HG02678 (cell line): Measurements from ENCODE around the gene RHOBTB3.

ENCODE experiments used
- ATAC-seq: cut with Tn5 transposase; IDR thresholded peaks from one replicate; pipeline ENCODE4 v1.9.1; 2021; ENCODE audit warnings: mild to moderate bottlenecking, moderate library complexity; ENCODE audit not compliant: unreplicated experiment

RHOBTB3 gene

DNA sequence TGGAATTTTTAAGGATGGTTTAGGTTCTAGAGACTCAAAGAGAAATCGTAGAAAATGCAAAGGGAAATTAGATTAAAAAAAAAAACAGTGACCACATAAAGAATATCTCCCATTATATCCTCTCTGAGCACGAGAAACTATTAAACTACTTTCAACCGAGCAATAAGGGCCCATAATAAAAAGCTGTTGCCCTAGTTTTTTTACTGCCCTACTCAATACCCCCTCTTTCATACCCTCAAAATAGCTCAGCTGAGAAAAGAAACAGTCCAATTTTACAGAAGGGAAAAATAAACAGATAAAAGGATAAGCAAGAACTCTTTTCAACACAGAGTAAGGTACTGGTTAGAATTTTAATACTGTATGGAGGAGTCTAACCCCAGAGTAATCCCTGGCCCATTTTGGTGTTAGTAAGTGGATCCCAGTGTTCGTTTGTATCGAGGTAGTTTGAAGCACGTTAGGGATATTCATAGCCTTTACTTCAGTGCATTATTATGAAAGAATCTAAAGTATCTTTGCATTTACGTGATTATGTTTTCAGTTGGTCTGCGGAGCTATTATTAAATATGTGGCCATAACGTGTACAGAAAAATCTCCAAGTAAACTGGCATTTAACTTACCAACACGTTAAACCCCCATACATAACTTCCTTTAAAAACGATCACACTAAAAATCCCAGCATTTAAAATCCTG lies 980 bp upstream of the RHOBTB3 start:
- no peak for ATAC-seq

DNA sequence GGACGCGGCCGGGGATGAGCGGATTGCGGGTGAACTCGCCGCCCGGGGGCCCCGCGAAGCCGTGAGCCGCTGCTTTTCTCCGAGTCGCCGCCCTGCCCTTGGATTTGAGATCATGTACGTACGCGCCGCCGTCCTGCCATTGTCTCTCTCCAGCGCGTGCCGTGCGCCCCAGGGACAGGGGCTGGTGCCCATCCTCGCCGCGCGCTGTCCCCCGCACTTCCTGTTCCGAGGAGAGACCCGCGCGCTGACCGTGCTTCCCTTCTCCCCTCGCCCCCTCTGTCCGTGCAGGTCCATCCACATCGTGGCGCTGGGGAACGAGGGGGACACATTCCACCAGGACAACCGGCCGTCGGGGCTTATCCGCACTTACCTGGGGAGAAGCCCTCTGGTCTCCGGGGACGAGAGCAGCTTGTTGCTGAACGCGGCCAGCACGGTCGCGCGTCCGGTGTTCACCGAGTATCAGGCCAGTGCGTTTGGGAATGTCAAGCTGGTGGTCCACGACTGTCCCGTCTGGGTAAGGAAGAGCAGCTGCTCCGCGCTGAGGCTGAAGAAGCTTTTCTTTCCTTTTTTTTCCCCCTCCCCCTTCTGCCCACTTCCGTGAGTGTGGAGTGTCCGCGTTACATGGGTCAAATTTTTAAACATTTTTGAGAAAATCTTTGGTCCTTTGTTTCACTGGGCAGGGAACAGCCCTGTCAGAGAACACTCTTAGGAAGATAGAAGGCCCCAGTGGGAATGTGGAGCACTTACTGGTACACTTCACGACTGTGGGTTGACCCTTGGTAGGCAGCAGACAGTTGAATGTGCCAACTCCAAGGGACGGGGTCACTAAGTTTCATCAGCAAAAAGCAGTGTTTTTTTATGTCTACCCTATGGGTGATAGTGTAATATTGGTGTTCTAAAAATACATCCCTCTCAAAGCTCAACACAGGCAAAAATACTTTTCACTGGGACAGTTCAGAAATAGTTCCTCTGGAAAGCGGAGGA lies 727 bp downstream of the RHOBTB3 start:
- ATAC-seq = peak; percentile 28

DNA sequence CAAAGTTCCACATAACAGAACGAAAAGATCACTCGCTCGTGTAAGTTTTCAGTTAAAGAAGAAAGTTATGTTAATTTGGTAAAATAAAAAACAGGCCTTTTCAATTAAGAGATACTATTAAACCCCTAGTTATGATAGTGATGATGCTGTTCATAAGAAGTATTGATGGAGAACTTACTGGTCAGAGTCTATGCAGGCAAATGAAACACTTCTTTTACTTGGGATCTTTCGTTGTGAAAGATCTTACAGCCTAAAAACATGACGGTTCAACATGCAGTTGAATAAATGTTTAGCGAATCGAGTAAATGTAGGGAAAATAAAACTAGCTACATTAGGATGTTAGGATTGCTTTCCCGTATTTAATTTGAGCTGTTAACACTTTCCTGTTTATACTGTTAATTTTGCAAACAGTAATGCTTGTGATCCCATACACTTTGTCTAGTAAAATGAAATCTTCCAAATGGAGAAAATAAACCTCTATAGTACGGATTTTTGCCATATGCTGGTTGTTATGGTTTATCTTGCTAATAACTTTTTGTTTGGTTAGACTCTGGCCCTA lies 2.0 kb downstream of the RHOBTB3 start:
- no peak for ATAC-seq

DNA sequence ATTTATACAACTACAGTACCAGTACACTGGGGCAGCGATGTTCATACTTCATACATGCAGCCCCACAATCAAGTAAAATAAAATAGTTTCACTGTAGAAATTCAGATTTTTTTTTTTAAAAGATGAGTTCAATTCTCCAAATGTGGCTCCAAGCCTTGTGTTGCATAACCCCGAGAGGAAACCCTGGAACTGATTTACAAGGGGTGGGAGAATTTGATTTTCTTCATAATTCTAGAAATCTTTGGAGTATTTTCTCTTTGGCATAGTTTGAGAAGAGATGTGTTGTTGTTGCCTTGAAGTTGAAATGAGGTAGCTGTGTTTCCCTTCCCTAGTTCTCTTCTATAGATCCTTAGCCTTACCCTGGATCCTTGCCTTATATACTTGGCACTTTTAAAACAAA lies 3.1 kb downstream of the RHOBTB3 start:
- no peak for ATAC-seq

DNA sequence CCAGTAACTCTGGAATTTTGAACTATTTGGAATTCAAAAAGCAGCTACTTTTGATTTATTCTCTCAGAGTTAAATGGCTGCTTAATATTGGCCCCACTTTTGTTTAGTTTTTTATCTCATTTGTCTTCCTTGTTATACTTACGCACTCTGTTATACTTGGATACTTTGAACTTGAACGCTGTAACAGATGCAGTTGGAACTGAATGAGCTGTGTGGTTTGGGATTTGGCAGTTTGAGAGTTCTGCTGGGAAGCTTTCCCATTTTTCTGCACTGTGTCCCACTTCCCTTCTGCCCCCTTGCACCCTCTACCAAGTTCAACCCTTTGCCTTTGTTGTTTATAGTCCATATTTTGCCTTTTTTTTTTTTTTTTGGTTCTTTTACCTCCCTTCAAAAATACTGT lies 3.8 kb downstream of the RHOBTB3 start:
- no peak for ATAC-seq

DNA sequence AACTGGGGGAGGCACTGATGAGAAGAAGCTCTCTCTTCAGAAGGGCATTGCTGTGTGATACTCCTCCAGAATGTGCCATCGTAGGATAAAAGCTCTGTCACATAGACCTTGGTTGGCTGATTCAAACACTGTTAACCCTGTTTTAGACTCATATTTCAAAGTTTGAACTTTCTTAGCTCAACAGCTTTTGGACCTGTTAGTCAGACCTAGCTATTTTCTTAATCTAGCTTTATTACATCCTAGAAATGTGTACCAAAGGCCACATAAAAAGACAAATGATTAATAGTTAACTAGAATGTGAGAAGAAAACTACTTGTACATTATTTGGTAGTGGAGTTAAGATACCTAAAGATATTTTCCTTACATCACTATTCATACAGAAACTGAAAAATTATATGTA lies 4.3 kb downstream of the RHOBTB3 start:
- no peak for ATAC-seq

DNA sequence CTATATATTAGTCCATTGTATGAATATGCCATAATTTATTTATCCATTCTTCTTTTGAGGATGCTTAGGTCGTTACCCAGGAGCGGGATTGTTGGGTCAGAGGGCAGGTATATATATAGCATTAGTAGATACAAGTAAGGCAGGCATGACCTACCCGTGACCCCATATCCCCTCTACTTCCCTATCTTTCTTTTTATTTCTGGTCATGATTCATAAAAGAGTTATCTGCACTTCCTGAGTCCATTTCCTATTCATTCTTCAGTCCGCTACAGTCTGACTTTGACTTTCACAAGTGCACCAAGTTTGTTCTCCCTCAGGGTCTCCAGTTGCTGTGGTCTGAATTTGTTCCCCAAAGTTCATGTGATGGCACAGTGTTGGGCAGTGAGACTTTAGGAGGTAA lies 6.9 kb downstream of the RHOBTB3 start:
- no peak for ATAC-seq

DNA sequence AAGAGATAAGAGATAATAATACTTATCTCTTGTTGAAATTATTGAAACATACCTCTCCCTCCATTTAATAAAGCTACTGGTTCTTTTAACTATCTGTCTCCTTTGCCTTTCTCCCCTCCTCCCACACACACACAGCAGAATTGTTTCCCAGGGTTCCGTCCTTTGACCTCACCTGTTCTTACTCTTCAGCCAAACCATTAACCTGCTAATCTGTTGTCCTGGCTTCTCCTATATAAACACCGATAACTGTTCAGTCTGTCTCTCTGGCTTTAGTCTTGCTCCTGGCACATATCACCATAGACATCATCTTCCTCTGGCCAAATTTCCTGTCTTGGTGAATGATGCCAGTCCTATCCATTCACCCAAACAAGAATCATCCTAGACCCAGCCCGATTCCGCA lies 7.7 kb downstream of the RHOBTB3 start:
- no peak for ATAC-seq

DNA sequence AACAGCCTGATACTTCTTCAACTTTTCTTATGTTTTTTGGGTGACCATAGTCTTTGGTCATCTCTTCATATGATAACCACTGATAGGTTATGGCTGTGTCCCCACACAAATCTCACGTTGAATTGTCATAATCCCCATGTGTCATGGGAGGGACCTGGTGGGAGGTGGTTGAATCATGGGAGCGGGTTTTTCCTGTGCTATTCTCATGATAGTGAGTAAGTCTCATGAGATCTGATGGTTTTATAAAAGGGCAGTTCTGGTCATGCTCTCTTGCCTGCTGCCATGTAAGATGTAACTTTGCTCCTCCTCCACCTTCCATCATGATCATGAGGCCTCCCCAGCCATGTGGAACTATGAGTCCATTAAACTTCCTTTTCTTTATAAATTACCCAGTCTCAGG lies 8.7 kb downstream of the RHOBTB3 start:
- ATAC-seq = no peak

DNA sequence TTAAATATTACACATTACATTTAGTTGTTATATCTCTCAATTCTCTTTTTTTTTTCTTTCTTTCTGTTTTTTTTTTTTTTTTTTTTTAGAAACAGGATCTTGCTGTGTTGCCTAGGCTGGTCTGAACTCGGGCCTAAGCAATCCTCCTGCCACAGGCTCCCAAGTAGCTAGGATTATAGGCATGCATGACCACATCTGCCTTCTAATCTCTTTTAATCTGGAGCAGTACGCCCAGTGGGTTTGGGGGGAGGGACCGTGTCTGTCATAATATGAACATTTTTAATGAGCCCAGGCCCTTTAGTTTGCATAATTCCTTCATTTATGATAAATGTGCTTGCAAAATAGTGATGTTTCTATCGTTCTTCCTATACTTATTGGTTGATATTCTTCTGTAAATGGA lies 10.3 kb downstream of the RHOBTB3 start:
- no peak for ATAC-seq

DNA sequence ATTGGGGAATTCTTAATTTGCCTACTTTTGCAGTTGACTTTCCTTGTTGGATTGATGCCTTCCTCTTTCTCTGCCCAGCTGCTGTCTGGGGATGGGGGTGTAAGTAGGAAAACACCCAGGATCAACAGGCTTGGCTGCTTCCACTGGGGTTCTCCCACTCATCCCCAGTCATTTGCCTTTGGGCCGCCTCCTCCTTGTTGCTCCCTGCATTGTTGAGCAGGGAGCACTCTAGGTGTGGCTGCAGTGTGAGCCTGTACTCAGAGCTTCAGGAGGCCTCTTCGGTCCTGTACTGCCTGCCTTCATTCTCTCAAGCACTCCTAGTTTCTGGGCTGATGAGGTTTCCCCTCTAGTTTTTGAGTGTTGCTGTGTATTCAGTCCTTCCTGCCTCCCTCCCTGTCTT lies 12.1 kb downstream of the RHOBTB3 start:
- ATAC-seq = no peak

DNA sequence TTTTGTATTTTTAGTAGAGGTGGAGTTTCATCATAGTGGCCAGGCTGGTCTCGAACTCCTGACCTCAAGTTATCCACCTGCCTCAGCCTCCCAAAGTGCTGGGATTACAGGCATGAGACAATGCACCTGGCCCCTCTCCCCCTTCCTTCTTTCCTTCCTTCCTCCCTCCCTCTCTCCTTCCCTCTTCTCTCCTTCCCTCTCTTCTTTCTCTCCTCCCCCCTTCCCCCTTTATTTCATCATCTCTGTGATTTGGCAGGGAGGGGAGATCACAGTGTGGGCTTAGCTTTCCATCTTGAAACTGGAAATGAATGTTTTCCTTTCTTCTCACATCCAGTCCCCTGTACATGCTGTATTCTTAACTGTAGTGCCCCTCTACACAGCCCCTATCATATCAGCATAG lies 12.7 kb downstream of the RHOBTB3 start:
- no peak for ATAC-seq

DNA sequence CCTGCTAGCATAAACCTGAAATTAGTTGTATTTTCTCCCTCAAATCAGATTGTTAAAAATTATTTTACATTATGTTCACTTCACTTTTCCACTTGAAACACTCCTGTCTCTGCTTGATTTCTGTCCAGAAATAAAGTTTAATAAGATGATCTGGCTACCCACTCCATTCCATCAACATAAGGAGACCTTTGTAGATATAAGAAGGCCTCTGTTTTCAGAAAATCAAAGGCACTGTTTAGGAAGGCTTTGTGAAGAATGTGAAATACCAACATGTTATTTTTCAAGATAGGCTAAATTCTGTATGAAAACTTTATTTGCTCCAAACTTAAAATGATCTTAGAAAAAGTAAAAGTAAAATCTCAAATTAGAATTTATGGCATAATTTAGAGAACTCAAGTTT lies 15.1 kb downstream of the RHOBTB3 start:
- ATAC-seq = no peak

DNA sequence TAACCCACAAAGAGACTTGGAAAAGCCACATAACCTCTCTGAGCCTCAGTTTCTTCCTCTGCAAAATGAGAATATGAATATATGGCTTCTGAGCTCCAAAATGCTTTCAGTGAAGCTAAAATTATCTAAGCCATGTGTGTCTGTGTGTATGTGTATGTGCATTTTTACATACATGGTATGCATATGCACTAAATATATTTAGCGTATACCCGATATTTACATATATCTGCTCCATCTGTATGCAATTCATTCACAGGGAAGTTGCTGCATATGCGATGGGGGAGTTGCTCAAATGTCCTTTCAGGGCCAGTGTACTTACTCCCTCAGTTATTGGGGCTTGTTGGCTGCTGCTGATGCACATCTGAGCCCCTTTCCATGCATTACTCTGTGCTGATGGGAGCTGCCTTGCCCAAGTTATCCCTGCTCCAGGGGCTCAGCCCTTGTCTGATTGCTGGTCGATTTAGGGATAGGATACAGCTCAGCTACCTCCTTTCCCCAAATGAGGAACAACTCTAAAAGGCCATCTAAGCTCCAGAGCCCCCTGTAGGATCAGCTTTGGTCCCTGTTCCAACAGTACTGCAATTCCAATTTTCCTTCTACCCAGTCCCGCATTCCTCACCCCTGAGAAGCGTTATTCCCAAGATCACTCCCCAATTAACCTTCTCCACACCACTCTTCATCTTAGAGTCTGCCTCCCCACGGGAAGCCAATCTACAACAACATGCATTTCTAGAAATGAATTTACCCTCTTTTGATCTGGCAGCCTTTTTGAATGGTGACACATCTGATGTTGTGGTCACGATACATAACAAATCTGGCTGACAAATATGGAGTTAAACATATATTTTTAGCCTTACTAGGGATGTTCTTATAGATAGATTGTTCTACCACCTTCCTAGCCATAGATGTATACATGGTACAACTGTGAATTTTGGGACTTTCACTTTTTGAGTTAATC lies 15.9 kb downstream of the RHOBTB3 start:
- ATAC-seq = no peak

DNA sequence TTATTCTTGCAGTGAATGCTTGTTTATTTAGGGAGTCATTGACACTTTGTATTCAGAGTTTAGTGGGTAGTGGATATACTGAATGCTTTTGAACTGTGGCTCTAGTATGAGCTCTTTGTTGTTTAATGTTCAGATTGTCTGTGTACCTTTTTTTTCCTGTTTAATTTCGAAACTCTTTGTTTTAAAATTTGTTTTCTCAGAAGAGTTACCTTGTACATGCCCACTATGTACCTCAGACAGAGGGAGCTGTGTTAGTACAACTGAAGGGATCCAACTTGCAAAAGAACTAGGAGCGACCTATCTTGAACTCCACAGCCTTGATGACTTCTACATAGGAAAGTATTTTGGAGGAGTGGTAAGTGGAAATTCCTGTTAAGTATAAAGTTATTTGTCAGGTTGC lies 17.0 kb downstream of the RHOBTB3 start:
- ATAC-seq = no peak

DNA sequence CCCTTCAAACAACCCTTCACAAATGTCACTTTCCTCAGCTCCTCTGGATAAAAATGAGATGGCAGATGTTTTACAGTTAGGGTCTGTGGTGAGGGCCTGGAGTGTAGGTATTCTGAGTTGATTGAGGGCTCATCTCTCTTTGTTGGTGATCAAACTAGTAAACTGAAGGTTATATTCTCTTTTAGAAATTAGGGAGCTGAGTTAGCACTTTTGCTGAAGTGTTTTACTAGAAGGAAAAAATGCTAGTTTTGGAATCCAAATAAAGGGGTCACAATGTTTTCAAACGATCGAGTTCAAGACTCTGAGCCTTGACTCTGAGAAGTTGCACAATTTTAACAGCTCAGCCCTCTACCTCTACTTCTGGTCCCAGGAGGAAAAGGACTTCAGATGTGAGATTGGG lies 23.4 kb downstream of the RHOBTB3 start:
- no peak for ATAC-seq

DNA sequence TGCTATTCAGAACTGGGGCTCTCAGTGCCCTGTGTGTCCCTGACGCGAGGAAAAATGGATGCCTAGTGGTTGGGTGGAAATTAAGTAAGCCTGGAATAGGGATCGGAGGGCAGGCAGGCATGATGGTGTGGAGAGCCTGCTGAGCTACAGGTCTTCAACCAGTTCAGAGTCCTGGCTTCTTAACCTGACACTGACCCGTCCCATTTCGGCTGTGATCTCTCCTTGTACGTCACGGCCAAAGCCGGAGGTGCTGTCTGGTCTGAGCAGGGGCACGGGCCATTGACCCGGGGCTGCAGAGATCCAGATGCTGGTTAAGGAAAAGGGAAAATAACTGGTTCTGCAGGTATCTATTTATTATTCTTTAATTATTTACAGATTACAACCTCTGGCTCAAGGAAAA lies 27.9 kb downstream of the RHOBTB3 start:
- no peak for ATAC-seq

DNA sequence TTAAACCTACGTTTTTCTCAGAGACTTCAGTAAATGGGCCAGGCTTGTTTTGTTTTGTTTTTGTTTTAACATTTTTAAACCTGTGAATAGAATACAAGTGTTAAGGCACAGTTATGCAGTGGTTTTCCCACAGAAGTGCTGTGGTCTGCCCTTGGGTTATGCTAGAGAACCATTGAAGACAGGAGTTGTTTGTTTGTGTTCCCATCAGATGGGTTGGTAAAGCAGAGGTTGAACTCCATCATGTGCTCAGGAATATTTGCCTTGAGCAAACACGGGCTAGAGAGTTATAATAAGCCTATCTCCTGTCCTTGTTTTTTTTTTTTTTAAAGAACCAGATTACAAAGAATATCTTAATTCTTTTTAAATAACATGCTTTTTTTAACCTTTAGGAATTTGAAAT lies 28.5 kb downstream of the RHOBTB3 start:
- ATAC-seq = no peak

DNA sequence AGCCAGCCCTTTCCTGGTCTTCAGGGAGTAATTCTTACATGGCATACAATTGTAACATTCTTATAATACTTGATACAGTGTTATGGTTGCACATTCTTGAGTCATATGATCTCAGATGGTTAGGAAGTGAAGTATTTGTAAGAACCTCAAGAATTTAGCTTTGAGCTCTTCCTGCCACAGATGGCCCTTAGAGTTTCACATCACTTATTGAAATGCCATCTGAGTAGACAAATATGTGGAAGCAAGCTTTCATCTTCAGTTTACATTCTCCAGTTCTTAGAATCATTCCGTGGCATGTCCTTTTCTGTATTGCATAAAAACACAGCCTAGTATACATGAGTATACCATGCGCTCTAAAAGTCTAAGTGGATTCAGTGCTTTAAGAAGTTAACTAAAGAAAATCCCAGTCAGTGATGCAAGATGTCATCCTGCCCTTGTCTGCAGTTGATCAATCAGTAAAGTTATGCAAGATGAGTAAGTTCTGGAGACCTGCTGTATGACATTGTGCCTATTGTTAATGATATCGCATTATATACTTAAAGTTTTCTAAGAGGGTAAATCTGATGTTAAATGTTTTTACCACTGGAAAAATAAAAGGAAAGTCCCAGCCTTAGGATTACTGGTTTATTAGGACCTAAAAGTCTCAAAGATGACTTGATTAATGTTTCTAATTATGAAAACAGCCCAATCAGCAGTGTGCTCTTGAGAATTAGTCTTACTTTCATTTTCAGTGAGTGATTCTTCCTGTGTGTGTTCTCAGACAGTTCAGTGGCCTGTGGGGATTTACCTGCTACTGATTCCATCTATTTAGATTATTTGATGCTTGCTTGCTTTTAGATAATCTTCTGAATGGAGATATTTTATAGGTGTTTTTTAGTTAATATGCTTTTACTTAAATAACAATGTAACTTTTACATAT lies 29.4 kb downstream of the RHOBTB3 start:
- ATAC-seq = peak; percentile 92
